CMK (cell line): ENCODE data around the gene SYTL3.
"Not testable (repeated sequence)": the region's sequence is repeated elsewhere in the genome, so short reads cannot be mapped to it uniquely, and the experiment has no call there.

Experiments
- DNase-seq: peaks from one replicate; pipeline ENCODE4 v3.0.0-alpha.2; 2010; ENCODE audit warnings: low read depth

Gene SYTL3

DNA sequence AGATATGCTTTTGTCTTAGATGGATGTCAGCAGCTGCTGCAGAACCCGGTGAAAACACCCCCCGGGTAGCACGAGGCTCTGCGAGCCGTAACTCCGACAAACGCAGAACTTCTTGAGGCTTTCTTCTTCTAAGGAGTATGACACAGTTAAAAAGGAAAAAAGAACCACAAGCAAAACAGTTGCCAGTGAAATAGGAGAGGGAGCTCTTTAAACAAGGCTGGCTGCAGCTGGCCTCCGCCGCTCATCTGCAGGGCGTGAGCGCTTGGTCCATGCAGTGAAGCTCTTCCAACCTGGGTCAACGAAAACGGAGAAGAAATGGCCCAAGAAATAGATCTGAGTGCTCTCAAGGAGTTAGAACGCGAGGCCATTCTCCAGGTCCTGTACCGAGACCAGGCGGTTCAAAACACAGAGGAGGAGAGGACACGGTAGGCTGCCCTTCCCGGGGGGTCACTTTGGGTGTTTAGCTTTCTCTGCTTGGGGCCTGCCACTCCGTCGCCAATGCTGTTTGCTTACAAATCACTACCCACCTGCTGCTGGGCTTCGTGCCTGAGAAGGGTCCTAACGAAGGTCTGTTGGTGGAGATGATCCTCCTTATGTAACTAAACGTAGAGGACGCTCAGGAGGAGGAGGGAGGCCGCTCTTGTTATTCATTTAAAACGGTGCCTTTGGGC lies 13.2 kb downstream of the SYTL3 start:
- no peak for DNase-seq

DNA sequence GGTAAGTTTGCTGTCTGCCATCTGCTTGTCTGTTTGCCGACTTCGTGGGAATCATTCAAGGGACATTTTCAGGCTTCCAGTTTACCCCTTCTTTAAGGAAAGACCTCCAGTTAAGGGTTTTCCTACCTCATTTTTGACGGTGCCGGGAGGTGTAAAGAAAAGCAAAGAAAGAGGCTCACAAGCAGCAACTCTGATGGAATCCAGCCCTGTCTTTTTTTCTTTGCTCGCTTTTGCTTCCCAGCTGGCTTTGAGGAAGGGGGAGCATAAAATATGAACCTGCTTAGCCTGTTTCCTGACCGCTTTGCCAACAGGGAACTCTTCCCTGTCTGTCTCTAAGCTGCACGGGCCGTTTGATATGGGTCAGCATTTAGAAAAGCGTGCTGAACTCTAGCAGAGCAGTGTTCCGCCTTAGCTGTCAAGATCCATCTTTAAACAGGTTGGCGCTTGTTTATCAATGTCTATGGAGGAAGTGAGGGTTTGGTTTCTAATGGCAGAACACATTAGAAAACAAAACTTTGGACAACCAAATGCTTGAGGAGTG lies 13.8 kb downstream of the SYTL3 start:
- no peak for DNase-seq

DNA sequence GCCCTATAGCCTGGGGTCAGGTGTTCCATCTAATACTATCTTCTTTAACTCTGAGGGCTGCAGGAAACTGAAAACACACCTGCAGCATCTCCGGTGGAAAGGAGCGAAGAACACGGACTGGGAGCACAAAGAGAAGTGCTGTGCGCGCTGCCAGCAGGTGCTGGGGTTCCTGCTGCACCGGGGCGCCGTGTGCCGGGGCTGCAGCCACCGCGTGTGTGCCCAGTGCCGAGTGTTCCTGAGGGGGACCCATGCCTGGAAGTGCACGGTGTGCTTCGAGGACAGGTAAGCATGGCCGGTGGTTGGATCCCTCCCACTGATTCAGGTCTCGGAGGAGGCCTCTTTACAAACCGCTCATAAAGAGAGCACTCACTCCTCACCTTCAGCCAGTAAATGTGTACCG lies 15.5 kb downstream of the SYTL3 start:
- DNase-seq = no peak

DNA sequence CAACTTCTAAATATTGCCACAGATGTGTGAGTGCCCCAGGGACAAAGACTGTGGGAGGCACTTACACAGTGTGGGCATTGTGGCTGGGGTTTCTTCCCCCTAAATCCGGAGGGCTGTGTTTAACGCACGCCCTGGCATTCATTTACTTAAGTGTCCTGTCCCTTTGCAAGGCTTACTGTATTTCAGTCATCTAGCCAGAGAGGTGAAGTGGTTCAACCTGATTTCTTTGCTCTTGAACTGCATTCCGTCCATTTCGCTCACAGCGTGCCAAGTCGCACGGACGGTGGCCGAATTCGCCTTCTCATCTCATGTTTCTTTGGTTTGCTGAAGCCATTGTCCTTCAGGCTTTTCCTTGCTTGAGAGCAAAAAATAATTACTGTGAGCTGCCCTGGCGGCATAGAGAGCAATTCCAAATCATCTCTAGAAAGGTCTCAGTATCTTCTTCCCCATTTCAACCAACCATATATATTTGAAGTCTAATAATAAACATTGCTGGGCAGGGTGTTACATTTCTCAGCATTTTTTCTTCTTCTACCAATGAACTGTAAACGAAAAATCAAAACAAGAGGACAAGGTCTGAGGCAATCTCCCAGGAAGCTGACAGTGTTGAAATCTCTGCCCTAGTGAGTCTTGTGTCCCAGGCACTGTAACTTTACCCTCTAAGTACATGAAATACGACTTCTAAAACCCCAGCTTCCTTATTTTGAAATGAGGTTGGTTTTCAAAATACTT lies 16.9 kb downstream of the SYTL3 start:
- DNase-seq = no peak

DNA sequence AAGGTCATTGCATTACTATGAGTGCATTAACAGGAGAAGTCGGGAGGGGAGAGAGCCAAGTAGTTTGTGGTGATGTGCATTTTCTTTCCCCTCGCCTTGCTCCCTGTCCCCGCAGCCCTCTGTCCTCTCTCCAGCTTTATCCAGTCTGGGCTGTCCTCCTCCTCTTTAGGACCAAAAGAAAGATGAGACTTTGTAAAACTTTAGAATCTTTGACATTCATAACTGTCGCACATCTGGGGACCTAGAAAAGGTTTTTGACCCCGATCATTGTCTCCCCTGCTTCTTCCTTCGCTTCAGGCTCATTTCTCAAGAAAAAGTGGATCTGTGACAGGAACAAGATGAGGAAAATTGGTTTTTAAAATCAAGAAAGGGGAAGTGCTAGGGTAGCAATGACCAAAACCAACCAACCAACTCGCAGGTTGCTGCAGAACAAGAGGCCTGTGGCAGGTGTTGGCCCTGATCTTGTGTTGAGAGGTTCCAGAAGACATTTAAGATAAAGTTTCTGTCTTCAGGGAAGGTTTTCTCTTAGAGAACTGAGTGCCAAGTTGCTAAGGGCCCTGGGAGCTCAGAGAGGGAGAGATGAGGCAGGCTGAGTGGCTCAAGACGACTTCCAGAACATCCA lies 17.6 kb downstream of the SYTL3 start:
- no peak for DNase-seq

DNA sequence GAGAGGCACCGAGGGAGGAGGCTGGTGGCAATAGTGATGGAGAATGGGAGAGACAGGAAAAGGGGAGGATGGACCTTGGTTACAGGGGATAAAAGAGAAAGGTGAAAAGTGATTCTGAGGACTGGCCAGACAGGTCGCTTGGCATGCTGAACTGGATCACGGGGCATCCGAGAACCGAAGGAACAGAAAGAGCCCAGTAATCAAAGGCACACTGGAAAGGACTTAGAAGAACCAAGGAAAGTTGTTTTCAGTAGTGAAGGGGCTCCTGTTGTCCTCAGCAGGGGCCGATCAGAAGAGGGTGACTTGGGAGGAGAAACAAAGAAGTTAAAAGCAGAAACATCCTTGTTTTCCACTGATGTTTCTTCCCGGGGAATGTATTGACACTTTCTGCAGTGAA lies 18.9 kb downstream of the SYTL3 start:
- DNase-seq = no peak

DNA sequence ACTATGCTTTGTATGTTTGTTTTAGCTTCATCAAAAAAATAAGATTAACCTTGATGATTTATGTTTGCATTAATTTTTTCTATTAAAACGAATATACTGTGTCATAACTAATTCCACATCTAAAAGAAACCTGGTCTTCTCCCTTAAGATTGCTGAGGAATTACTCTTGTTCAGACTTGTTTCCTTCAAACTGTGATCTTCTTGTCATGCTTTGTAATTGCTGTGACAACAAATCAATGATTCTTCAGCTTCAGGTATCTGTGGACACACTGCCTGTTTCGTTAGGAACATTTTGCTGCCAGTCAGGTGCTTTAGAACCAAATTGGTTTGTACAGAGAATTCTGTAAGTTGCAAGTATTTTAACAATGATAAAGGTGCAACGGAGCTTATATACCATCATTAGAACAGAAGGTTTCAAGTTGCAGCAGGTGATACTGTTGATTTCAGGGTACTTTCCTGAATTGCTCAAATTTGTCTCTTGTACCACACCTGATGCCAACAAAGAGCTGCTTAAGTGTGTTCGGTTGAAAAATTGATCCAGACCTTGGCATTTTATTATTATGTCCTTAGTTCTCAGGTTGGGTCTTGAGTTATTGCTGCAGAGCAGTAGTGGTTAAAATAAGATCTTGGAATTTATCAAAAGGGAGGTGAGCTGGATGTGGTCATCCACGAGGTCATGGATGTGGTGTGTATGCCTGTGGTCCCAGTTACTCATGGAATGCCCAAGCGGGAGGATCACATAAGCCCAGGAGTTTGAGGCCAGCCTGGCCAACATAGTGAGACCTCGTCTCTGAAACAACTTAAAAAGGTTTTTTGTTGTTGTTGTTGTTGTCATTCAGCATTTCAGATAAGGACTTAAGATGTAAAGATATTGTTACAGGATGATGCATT lies 19.5 kb downstream of the SYTL3 start:
- DNase-seq = no peak

DNA sequence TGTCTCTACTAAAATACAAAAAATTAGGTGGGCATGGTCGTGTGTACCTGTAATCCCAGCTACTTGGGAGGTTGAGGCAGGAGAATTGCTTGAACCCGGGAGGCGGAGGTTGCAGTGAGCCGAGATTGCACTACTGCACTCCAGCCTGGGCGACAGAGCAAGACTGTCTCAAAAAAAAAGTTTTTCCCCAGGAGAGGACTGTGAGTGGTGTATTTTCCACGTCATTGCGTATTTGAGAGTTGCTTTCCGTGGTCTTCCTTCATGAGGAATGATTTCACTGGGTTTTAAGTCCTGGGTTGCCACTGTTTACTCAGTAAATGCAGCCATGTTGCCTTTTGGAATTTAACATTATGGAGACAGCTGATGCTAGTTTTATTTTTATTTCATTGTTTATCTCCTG lies 22.3 kb downstream of the SYTL3 start:
- DNase-seq = not testable (repeated sequence)

DNA sequence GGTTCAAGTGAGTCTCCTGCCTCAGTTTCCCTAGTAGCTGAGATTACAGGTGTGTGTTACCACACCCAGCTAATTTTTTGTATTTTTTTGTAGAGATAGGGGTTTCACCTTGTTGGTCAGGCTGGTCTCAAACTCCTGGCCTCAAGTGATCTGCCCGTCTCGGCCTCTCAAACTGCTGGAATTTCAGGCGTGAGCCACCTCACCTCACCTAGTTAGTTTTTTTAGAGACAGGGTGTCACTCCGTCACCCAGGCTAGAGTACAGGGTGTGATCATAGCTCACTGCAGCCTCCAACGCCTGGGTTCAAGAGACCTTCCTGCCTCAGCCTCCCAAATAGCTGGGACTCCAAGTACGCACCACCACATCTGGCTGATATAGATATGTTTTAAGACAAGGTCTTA lies 22.9 kb downstream of the SYTL3 start:
- no peak for DNase-seq

DNA sequence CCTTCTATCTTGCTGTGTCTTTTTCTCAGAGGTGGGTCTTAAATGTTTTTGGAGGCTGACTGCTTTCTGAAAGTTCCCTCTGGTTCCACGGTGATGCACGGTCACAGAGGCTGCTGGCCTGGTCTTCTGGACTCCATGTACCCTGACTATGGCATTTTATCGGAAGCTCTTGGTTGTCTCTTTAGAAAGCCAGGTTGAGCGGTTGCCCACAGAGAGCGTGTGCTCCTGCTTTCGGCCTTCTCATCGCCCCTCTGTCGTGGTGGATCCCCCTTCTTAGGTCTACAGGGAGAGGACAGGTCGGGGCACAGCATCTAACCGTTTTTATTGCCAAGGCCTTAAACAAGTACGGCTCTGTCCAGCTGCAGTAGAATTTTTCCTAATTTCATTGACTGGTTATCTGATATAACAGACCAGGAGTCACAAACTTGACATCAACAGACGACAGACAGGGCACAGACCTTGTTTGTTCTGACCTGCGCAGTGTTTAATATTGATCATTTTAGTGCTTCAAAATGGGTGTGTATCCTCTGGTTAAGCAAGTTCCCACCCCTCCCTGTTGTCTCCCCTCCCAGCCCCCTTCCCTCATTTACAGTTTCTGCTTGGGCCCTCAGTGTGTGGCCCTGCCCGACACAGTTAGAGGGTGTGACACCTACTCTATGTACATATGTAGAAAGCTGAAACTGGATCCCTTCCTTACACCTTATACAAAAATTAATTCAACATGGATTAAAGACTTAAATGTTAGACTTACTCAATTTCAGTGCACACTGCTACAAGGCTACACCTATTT lies 24.7 kb downstream of the SYTL3 start:
- DNase-seq = no peak

DNA sequence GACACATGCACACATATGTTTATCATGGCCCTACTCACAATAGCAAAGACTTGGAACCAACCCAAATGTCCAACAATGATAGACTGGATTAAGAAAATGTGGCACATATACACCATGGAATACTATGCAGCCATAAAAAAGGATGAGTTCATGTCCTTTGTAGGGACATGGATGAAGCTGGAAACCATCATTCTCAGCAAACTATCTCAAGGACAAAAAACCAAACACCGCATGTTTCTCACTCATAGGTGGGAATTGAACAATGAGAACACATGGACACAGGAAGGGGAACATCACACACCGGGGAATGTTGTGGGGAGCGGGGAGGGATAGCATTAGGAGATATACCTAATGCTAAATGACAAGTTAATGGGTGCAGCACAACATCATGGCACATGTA lies 27.2 kb downstream of the SYTL3 start:
- not testable (repeated sequence) for DNase-seq

DNA sequence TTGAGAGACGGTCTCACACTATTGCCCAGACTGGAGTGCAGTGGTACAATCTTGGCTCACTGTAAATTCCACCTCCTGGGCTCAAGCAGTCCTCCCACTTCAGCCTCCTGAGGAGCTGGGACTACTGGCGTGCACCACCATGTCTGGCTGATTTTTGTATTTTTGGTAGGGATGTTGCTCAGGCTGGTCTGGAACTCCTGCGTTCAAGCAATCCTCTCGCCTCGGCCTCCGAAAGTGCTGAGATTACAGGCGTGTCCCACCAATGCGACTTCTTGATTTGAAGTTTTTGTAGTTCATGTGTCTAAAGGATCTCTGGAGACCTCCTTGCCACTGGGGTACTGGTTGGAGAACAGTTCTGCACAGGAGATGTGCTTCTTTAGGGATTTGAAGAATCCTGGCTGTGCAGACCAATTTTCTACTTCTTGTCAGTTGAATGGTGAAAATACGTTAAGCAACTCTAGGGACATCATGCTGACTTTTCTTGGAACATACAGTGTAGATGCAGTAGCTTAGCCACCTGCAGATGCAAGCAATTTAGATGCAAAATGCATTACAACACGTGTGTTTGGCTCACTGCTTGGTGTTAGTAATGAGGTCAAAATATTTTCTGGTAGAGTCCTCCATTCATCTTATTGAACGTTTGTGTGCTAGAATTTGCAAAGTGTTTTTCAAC lies 28.2 kb downstream of the SYTL3 start:
- DNase-seq = no peak

DNA sequence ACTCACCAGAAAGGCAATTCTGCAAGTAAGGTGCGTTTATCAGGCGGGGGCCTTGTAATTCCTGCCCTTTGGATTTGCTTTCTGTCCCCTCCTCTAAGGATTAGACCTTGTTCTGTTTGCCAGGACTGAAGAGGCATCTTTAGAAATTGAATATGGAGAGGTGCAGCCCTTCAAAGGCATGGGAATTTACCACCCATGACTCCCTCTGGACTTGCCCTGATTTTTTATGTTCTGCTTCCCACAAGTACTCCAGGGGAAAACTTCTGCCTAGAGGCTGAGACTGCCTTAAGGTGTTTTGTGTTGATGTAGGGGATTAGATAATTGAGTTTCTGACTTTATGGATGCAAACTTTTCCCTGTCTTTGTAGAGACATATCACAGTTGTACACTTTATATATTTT lies 30.2 kb downstream of the SYTL3 start:
- no peak for DNase-seq

DNA sequence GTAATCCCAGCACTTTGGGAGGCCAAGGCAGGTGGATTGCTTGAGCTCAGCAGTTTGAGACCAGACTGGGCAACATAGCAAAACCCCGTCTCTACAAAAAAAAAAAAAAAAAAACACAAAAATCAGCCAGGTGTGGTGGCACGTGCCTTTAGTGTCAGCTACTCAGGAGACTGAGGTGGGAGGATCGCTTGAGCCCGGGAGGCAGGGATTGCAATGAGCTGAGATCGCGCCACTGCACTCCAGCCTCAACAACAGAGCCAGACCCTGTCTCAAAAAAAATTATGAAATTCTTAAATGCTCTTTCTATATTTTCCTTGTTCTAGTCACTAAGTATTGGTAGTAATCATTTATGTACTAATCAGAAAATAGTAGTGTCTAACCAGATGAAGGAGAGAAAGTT lies 30.6 kb downstream of the SYTL3 start:
- no peak for DNase-seq

DNA sequence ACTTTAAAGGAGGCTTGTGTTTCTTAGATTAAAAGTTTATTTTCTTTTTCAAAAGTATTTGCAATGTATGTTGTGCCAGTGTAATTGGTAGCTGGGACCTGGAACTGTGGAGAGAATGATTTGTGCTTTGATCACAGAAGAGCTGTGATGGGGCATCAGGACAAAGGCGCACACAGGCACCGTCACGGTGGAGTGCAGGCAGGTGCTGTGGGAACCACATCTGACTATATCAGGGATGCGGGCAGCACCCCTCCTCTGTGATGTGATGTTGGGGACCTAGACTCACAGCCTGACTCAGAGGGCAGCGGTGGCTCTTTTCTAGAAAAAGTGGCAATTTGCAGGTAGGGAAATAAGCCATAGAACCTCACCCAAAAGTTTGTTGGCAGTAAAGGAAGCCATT lies 34.5 kb downstream of the SYTL3 start:
- DNase-seq = no peak

DNA sequence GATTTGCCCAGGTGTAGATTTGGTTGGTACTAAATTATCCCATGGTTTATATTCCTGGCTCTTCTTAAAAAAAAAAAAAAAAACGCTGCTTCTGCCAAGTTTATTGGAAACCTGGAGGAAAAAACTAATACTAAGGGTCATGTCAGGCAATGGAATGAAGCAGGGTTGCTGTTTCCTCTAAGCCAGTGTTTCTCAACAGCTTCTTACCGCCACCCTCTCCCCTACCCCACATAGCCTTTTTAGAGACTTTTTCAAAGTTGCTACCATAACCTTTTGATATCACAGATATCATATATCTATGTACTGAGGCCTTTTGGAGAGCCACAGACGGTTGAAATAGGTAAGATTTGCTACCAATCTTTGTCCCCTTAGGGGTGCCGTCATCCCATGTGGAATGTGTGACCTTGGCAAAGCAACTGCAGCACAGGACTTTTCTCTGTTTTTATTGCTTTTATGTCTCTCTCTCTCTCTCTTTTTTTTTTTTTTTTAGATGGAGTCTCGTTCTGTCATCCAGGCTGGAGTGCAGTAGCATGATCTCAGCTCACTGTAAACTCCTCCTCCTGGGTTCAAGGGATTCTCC lies 35.0 kb downstream of the SYTL3 start:
- DNase-seq = no peak

DNA sequence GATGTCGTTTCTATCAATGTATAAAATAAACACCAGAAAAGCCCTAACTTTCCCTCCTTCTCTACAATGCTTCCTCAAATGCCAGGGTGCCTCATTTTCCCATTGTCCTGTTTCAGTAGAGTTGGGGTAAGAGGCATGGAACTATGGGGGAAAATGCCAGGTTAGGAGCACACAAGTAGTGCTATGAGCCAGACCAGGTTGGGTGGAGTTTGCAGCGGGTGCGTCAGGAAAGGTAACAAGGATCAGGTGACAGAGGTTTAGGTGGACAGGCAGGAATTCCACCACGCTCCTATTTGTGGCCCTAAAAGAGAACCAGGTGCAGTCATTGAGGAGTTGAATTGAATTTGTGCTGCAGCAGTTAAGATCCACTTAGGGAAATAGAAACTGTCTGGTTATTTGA lies 36.5 kb downstream of the SYTL3 start:
- DNase-seq = no peak

DNA sequence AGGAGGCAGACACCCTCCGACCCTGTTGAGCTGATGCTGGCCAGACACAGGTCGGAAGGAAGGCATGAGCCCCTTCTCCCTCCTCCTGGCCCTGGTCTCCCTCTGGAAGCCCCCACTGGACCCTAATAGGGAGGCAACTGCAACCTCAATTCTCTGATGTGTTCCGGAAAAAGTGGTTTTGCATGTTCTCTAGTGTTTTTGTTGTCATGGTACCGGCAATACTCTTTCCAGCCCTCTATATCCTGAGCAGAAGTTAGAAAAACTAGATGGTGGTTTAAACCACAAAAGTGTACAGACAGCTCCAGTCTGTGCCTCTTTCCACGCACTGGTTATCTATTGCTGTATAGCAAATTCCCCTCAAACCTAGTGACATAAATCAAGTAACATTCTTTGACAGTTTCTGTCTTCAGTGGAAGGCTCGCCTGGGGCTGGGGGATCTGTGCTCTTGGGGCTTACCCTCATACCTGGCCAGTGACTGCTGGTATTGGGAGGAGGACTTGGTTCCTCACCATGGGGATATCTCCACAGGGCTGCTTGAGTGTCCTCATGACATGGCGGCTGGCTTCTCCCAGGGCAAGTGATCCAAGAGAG lies 37.0 kb downstream of the SYTL3 start:
- DNase-seq = no peak

DNA sequence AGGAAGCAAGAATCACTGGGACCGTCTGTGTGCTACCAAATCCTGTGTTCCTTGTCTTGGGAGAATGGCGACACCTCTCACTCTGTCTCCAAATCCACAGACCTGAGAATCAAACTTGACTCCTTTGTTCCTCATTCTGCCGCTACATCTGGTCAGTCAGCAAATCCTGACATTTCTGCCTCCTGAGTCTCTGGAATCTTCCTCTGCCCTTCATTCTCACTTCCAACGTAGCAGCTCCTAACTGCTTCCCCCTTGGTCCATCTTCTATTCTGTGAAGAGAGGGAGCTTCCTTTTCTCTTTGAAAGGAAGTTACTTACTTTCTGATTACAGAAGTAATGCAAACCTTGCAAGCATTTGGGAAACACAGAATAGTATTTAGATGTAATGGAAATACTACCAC lies 37.7 kb downstream of the SYTL3 start:
- DNase-seq = no peak

DNA sequence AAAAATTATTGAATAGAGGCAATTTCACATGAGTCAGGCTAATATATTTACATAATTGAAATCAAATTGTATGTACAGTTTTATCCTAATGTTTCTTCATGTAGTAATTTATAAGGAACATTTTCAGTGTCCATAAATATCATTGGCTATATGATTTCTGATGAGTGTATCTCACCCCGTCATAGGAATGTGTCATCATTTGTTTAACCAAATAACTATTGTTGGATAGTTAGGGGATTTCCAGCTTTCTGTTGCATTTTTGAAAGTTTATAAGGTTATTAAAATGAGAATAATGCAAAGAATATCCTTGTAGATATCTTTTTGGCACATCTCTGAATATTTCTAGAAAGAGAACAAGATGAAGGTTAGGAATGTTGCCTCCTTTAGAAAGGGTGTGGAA lies 39.0 kb downstream of the SYTL3 start:
- no peak for DNase-seq
